ENCODE data around the gene ANKRD24. TPM values are rescaled to one million over a fixed set of nuclear protein-coding genes. Genes with fewer than 3 reads are reported as not detected.

The ANKRD24 gene
- total RNA-seq, 6 experiments from 2014 or later = 0.11 to 0.81 (median 0.54) TPM

GRCh38 chr19:4201798-4202197 lies 19.3 kb downstream of the ANKRD24 start:
- H3K27ac Mint-ChIP-seq = no peak overlapping the region
- no peak overlapping the region for H3K4me3 Mint-ChIP-seq
- H3K36me3 Mint-ChIP-seq (ENCODE audit: low read depth) = peaks cover 9% of the 10 kb centered on the region; the same call in 1 of the 2 replicates
- TF ChIP-seq CTCF (IDR thresholded peaks at IDR 0.05) = no peak
- DNase-seq = no peak
- peaks cover 22% of the 10 kb centered on the region for H3K27me3 Mint-ChIP-seq (ENCODE audit: insufficient read depth)
- H3K4me1 Mint-ChIP-seq (ENCODE audit: low read depth) = peaks cover 19% of the 10 kb centered on the region
- peaks cover 6% of the 10 kb centered on the region for H3K9me3 Mint-ChIP-seq

- peak; percentile 73 for TF ChIP-seq CTCF (IDR thresholded peaks at IDR 0.05)
- H3K4me1 Mint-ChIP-seq (ENCODE audit: low read depth) = peaks cover 15% of the 10 kb centered on the region
- H3K36me3 Mint-ChIP-seq (ENCODE audit: low read depth) = no peaks in the 10 kb centered on the region
- DNase-seq = peak; percentile 49
- H3K4me3 Mint-ChIP-seq = no peak overlapping the region
- no peak overlapping the region for H3K27ac Mint-ChIP-seq
- H3K9me3 Mint-ChIP-seq = no peaks in the 10 kb centered on the region
- H3K27me3 Mint-ChIP-seq (ENCODE audit: insufficient read depth) = peaks cover 2% of the 10 kb centered on the region
Observed at GRCh38 chr19:4206818-4207484, 24.5 kb downstream of the ANKRD24 start.

- peaks cover 15% of the 10 kb centered on the region for H3K4me1 Mint-ChIP-seq (ENCODE audit: low read depth)
- peak; percentile 78 for TF ChIP-seq CTCF (IDR thresholded peaks at IDR 0.05)
- peak overlapping the region; percentile 62 for H3K27ac Mint-ChIP-seq
- peaks cover 9% of the 10 kb centered on the region for H3K27me3 Mint-ChIP-seq (ENCODE audit: insufficient read depth)
- no peaks in the 10 kb centered on the region for H3K36me3 Mint-ChIP-seq (ENCODE audit: low read depth)
- DNase-seq = peak; percentile 48
- no peaks in the 10 kb centered on the region for H3K9me3 Mint-ChIP-seq
- H3K4me3 Mint-ChIP-seq = no peak overlapping the region
Observed at GRCh38 chr19:4208385-4209094, 26.1 kb downstream of the ANKRD24 start.

GRCh38 chr19:4210166-4210731 lies 27.8 kb downstream of the ANKRD24 start:
- no peak for DNase-seq
- Mint-ChIP-seq H3K27ac (no peak overlapping the region), H3K4me1 (ENCODE audit: low read depth) (peaks cover 8% of the 10 kb centered on the region), H3K4me3 (no peak overlapping the region), H3K27me3 (ENCODE audit: insufficient read depth) (peaks cover 13% of the 10 kb centered on the region), H3K9me3 (no peaks in the 10 kb centered on the region), H3K36me3 (ENCODE audit: low read depth) (no peaks in the 10 kb centered on the region)
- TF ChIP-seq CTCF (IDR thresholded peaks at IDR 0.05) = no peak

- peaks cover 6% of the 10 kb centered on the region; the same call in 1 of the 2 replicates for H3K9me3 Mint-ChIP-seq
- no peak for DNase-seq
- H3K4me1 Mint-ChIP-seq (ENCODE audit: low read depth) = peaks cover 6% of the 10 kb centered on the region
- peaks cover 11% of the 10 kb centered on the region for H3K27me3 Mint-ChIP-seq (ENCODE audit: insufficient read depth)
- H3K27ac Mint-ChIP-seq = no peak overlapping the region
- peaks cover 5% of the 10 kb centered on the region; the same call in 1 of the 2 replicates for H3K36me3 Mint-ChIP-seq (ENCODE audit: low read depth)
- no peak for TF ChIP-seq CTCF (IDR thresholded peaks at IDR 0.05)
- H3K4me3 Mint-ChIP-seq = no peak overlapping the region
Observed at GRCh38 chr19:4213116-4213515, 30.6 kb downstream of the ANKRD24 start.

All from HFFc6 (cell line).